HG02798 (cell line): Measurements from ENCODE around the gene GPC5.
"Not testable (repeated sequence)": the region's sequence is repeated elsewhere in the genome, so short reads cannot be mapped to it uniquely, and the experiment has no call there.

Experiments used
- ATAC-seq: cut with Tn5 transposase; IDR thresholded peaks from one replicate; pipeline ENCODE4 v1.9.1; 2021; ENCODE audit warnings: mild to moderate bottlenecking; ENCODE audit not compliant: unreplicated experiment, poor library complexity

Gene GPC5

DNA sequence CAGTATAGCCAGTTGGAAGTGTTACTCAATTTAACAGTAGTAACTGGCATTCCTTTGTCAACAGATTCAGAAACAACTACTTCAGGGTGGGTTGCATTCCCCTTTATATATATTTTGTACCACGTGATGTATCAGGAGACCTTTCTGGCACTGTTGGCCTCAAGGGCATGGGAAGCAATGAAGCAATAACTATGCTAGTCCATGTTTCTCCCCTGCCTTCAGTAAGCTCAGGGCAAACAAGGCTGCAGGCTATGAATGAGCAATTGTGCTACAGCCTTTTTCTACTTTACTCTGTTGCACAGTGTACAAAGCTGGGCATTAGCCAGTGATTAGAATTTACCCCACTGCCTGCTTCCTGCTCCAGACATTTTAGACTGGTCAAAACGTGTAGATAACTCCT is 348.8 kb downstream of the GPC5 start:
- no peak for ATAC-seq

- no peak for ATAC-seq
These were observed 350.1 kb downstream of the GPC5 start for GRCh38 chr13:91748416-91749089.

GRCh38 chr13:91758724-91759123 is 360.3 kb downstream of the GPC5 start:
- no peak for ATAC-seq

- ATAC-seq: no peak
These were observed 364.5 kb downstream of the GPC5 start for GRCh38 chr13:91762957-91763356.

DNA sequence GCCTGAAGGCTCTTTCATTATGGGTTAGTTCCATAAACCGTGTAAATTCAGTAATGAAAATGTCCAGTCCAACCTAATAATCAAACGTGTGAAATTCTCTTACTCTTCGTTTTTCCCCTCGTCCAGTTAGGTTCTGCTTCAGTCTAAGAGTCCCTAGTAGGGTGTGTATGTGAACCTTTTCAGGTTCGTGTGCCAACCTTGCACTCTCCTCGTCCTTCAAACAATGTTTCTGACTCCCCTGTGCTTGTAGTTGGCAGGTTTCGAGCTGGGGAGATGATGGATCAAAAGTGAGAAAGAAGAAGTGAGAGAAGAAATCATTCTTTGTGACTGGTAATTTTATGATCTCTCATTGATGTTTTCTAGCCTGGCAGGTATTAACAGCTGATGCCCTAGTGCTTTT is 366.1 kb downstream of the GPC5 start:
- ATAC-seq: no peak

DNA sequence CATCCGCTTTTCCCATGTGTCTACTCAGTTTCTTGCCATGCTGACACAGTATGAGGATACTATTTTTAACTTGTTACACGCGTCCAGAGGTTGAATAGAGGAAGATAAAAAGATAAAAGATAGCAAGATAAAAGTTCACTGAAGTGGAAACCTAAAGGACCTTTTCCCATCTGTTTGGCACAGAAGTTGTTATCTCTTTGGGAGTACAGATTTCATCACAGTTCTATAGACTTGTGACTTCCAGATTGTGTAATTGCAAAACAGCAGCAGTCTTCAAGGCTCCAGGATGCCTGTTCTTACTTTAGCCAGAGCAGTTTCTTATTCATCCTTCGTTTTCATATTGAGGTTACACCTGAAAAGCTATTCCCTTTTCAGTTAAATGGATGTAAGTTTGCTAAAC is 369.2 kb downstream of the GPC5 start:
- no peak for ATAC-seq

GRCh38 chr13:91768746-91769145 is 370.3 kb downstream of the GPC5 start:
- peak; percentile 48 for ATAC-seq

DNA sequence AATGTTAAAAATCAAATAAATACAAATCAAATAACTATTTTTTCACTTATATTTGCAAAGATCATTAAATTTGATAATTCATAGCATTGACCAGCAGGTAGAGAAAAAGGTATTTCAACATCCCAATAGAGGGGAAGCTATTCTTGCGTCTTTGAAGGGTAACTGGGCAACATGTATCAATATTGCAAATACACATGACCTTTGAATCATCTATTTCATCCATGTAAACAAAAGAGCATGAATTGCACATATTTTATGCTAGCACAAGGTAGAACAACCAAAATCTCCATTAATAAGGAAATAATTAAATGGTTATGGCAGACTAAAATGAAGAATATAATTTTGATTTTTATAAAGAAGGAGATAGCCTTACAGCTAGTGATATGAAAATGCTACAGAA is 372.8 kb downstream of the GPC5 start:
- ATAC-seq: no peak

GRCh38 chr13:91773591-91774227 is 375.3 kb downstream of the GPC5 start:
- no peak for ATAC-seq

DNA sequence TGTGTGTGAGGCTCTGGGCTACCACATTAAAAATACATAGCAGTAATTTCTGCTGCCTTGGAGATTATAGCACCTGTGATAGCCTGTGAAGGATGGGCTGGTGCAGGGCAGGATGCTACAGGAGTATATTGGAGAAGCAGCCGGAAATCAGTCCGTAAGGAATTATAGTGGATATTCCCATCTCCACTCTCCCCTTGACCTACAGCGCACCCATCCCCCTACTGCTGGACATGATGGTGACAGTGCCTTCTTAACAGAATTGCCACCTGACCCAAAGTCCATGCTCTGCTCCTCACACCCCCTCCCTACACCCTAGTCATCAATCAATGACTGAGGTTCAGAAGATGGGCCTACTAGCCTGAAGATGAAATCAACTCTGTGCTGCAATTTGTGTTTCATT is 376.0 kb downstream of the GPC5 start:
- no peak for ATAC-seq

GRCh38 chr13:91776611-91777193 is 378.3 kb downstream of the GPC5 start:
- ATAC-seq: no peak

GRCh38 chr13:91778123-91778522 is 379.7 kb downstream of the GPC5 start:
- no peak for ATAC-seq

DNA sequence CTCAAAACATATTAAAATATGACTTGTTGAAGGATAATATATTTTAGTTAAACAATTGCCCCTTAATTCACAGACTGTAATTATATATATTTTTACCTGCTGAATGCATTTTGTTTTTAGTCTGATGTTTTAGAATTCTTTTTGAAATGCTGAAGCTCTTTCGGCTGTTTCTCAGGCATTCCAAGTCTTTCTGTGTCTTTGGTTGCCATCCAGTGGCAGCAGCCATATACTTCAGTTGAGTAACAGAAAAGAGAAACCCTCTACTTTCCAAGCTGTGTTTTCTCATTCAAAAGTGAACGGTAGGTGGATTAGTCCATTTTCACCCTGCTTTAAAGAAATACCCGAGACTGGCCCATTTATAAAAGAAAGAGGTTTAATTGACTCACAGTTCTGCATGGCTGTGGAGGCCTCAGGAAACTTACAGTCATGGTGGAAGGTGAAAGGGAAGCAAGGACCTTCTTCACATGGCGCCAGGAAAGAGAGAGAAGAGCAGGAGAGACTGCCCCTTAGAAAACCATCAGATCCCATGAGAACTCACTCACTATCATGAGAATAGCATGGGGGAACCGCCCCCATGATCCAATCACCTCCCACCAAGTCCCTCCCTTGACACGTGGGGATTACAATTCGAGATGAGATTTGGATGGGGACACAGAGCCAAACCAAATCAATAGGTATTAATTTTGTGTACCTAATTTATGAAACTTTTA is 383.7 kb downstream of the GPC5 start:
- ATAC-seq: not testable (repeated sequence)

DNA sequence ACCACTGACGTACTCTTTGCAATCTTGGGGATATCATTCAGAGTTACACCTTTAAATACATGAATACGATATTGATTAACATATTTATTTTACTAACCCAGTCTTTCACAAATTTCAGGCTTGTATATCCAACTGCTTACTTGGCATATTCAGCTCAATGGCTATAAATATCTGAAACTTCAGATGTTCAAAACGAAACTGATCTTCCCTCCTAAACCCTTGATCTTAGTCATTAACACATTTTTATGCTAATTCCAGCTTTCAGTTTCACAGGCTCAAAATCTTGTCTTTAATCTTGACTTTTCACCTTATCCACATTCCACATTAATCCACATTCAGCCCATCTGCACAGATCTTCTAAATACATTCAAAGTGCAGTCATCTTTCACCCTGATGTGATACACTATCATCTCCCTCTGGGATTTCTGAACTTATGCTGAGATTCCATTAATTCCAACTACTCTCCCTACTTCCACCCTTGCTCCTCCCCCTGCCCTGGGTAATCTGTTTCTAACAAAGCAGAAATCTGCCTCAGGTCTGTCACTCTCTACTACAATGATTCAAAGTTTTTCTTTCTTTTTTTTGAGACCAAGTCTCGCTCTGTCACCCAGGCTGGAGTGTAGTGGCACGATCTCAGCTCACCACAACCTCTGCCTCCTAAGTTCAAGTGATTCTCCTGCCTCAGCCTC is 387.2 kb downstream of the GPC5 start:
- ATAC-seq: peak; percentile 82

- ATAC-seq: no peak
These were observed 393.6 kb downstream of the GPC5 start for GRCh38 chr13:91792054-91792453.

DNA sequence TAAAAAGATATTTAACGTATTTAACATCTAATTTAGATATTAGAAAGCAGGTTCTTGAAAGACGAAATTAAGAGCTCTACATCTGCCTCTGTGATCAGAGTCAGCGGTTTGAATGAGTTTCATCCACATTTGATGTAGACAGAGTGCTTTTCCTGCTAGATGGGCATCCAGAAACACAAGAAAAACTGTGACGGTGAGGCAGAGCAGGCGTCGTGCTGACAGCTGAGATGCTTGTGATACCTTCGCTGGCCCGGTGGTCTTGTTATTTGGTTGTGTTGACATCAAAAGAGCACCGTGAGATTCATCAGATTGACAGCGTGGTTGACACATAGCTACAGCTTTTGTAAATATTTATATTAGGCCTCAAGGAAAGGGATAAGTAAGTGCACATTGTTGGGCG is 399.1 kb downstream of the GPC5 start:
- ATAC-seq: no peak

- not testable (repeated sequence) for ATAC-seq
These were observed 399.9 kb downstream of the GPC5 start for GRCh38 chr13:91798338-91798737.

DNA sequence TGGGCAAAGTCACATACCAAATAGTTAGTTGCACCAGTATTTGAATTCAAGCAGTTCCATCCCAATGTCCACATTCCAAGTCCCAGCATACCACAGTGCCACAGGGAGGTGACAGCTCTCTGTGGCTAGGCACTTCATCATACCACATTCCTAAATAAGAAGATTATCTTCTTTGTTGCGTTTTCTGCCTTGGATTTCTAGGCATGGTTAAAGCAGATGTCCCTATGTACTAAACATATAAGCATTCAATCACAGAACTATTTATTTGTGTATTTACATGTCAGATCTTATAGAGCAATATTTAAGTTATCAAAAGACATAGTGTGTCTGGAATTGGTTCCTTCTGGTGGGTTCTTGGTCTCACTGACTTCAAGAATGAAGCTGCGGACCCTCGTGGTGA is 403.4 kb downstream of the GPC5 start:
- ATAC-seq: not testable (repeated sequence)

- ATAC-seq: no peak
These were observed 404.5 kb downstream of the GPC5 start for GRCh38 chr13:91802957-91803356.

DNA sequence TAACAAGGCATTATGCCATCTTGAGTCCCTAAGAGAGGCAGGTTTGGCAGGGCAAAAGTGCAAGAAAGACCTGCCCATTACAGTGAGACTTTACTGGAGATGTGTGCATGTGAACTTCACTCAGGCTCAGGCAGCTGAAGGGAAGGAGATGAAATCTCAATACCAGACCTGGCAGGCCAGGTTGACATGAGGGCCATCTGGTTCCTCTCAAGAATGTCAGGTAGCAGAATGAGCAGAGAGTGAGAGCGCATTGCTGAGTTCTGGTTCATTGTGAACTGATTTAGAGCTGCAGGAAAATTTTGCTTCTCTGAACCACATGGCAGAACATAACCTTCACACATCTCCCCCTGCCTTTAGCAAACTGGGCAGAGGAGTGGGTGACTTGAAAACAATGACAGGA is 406.3 kb downstream of the GPC5 start:
- ATAC-seq: no peak

DNA sequence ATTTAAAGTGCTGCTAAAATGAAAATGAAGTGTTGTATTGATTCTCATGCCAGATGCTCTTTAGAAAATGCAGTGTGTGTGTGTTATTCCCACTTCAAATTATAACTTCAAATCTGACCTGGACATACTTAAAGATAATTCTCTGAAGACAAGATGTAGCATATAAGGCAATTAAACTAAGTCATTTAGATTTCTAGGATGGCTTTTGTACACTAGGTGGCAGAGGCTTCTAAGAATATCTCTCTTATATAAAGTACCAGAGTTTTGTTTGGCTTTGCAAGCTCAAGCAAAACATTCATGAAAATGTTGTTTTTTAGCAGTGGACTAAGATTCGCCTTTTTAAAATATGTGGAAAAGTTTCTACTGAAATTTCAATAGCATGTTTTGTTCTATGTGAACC is 407.2 kb downstream of the GPC5 start:
- ATAC-seq: no peak
